PC-9 (cell line): ENCODE results near the gene TEX48. TPM values are rescaled to one million over a fixed set of nuclear protein-coding genes. Genes with fewer than 3 reads are reported as not detected.

Experiments used
- BruUV-seq: library from RNA; stranded (reverse); fragments of 400-500 nt; replicated peaks from 2 replicates; lab custom pipeline; 2021; lab: Mats Ljungman, UMichigan
- CTCF ChIA-PET: fragments of 300-600 bp; sonication (Branson Sonifier 250); formaldehyde crosslinking; loops from one replicate; lab custom pipeline; 2022; ENCODE audit warnings: antibody characterized with exemption; lab: Charles Lee
- POLR2A ChIA-PET: fragments of 300-600 bp; sonication (Branson Sonifier 250); formaldehyde crosslinking; loops from one replicate; lab custom pipeline; 2022; ENCODE audit warnings: antibody characterized with exemption; ENCODE audit not compliant: unreplicated experiment; lab: Charles Lee
- DNase-seq, 2 experiments: peaks; one replicate each; pipeline versions ENCODE4 v3.0.0 to v3.0.0-alpha.2; 2015 to 2022; ENCODE audit warnings: mixed read lengths in 1 of 2
- H2AFZ ChIP-seq: fragments of 200-600 bp; sonication (generic); 2 replicates; pipeline ENCODE4 v1.8.1; 2017; ENCODE audit warnings: antibody characterized with exemption
- H3F3A ChIP-seq: fragments of 200-600 bp; sonication (generic); 2 replicates; pipeline ENCODE4 v1.8.1; 2017; ENCODE audit warnings: antibody characterized with exemption, mild to moderate bottlenecking, low read depth; ENCODE audit not compliant: insufficient read depth
- H3K27ac ChIP-seq: fragments of 200-600 bp; sonication (generic); 2 replicates; pipeline ENCODE4 v1.6.1; 2016; ENCODE audit warnings: mixed run types
- H3K27me3 ChIP-seq: fragments of 200-600 bp; sonication (generic); 2 replicates; pipeline ENCODE4 v1.6.1; 2016; ENCODE audit warnings: low read depth, mixed run types; ENCODE audit not compliant: insufficient read depth
- H3K36me3 ChIP-seq: fragments of 200-600 bp; sonication (generic); 2 replicates; pipeline ENCODE4 v1.6.1; 2016; ENCODE audit warnings: low read depth, mixed run types
- H3K4me1 ChIP-seq: fragments of 200-600 bp; sonication (generic); replicated peaks from 2 replicates; pipeline ENCODE4 v1.6.1; 2016; ENCODE audit warnings: mixed run types; ENCODE audit not compliant: insufficient read depth
- H3K4me2 ChIP-seq: fragments of 200-600 bp; sonication (generic); 2 replicates; pipeline ENCODE4 v1.6.1; 2017; ENCODE audit warnings: mixed run types
- H3K4me3 ChIP-seq: fragments of 200-600 bp; sonication (generic); 2 replicates; pipeline ENCODE4 v1.6.1; 2016; ENCODE audit warnings: mixed run types
- H3K79me2 ChIP-seq: fragments of 200-600 bp; sonication (generic); 2 replicates; pipeline ENCODE4 v1.6.1; 2017; ENCODE audit warnings: low read depth, mixed run types
- H3K9me2 ChIP-seq: fragments of 200-600 bp; sonication (generic); 2 replicates; pipeline ENCODE4 v1.8.1; 2017; ENCODE audit warnings: mild to moderate bottlenecking; ENCODE audit not compliant: insufficient read depth
- H3K9me3 ChIP-seq: fragments of 200-600 bp; sonication (generic); 2 replicates; pipeline ENCODE4 v1.8.1; 2016; ENCODE audit warnings: low read depth; ENCODE audit not compliant: insufficient read depth
- H4K20me1 ChIP-seq: fragments of 200-600 bp; sonication (generic); 2 replicates; pipeline ENCODE4 v1.8.1; 2017; ENCODE audit not compliant: insufficient read depth
- CTCF ChIP-seq: fragments of 200-600 bp; sonication (generic); conservative IDR thresholded peaks from 2 replicates; pipeline ENCODE4 v1.6.1; 2017; ENCODE audit warnings: mixed run types, antibody characterized with exemption, mild to moderate bottlenecking, moderate library complexity
- EZH2 ChIP-seq: fragments of 200-600 bp; sonication (generic); IDR thresholded peaks from 2 replicates; pipeline ENCODE4 v1.8.0; 2017; ENCODE audit warnings: antibody characterized with exemption, low read depth
- intact Hi-C: fragments of 100-400 bp; cut with micrococcal nuclease; formaldehyde crosslinking; loops from one replicate; pipeline ENCODE4 v1.10.0; 2022; ENCODE audit not compliant: unreplicated experiment
- total RNA-seq: library from RNA; stranded (reverse); gene quantifications from 2 replicates; pipeline ENCODE4 v1.2.3, GENCODE V29; 2021

Gene TEX48
- total RNA-seq, 1 experiment from 2014 or later = not detected

- Histone ChIP-seq H3K36me3 (no peaks in the 10 kb centered on the region), H3K27ac (no peak overlapping the region), H3F3A (peaks cover 25% of the 10 kb centered on the region), H3K9me2 (no peaks in the 10 kb centered on the region), H2AFZ (no peak overlapping the region), H4K20me1 (no peaks in the 10 kb centered on the region), H3K79me2 (no peaks in the 10 kb centered on the region), H3K4me2 (no peak overlapping the region), H3K9me3 (no peaks in the 10 kb centered on the region), H3K4me3 (no peak overlapping the region), H3K4me1 (peaks cover 35% of the 10 kb centered on the region), H3K27me3 (no peaks in the 10 kb centered on the region)
- no TSS peak for BruUV-seq
- intact Hi-C loops = no loop called here
- no peak for DNase-seq
- POLR2A ChIA-PET = no interaction called here
- TF ChIP-seq CTCF (no peak), EZH2 (no peak)
- CTCF ChIA-PET = no interaction called here
Observed at GRCh38 chr9:114689813-114690212, 7.8 kb upstream of the TEX48 start.

GRCh38 chr9:114688909-114689610 lies 7.1 kb upstream of the TEX48 start:
- Histone ChIP-seq H3K4me3 (no peak overlapping the region), H3K27ac (no peak overlapping the region), H3K9me3 (0 out of 2 replicates have a peak, but pooled peaks cover 3% of the 10 kb centered on the region), H3K79me2 (no peaks in the 10 kb centered on the region), H3K27me3 (no peaks in the 10 kb centered on the region), H4K20me1 (no peaks in the 10 kb centered on the region), H3F3A (peaks cover 19% of the 10 kb centered on the region), H3K4me1 (peaks cover 28% of the 10 kb centered on the region), H2AFZ (no peak overlapping the region), H3K4me2 (no peak overlapping the region), H3K9me2 (no peaks in the 10 kb centered on the region), H3K36me3 (no peaks in the 10 kb centered on the region)
- TF ChIP-seq EZH2 (no peak), CTCF (no peak)
- intact Hi-C loops = no loop called here
- POLR2A ChIA-PET = interaction anchor here (0.7 kb wide), 1 partner anchor 1669 kb away, joined by 6 read pairs; no protein-coding TSS in a partner anchor
- no TSS peak for BruUV-seq
- DNase-seq = no peak
- CTCF ChIA-PET = interaction anchor here (0.6 kb wide), 1 partner anchor 854 kb away, joined by 6 read pairs; no protein-coding TSS in a partner anchor

- no peak for TF ChIP-seq CTCF
- TF ChIP-seq EZH2 = no peak
- ChIA-PET POLR2A (interaction anchor here (0.7 kb wide), 1 partner anchor 1670 kb away, joined by 6 read pairs; no protein-coding TSS in a partner anchor), CTCF (interaction anchor here (0.6 kb wide), 1 partner anchor 855 kb away, joined by 6 read pairs; no protein-coding TSS in a partner anchor)
- H3F3A ChIP-seq = peaks cover 16% of the 10 kb centered on the region
- 0 out of 2 replicates have a peak, but pooled peaks cover 4% of the 10 kb centered on the region for H3K9me3 ChIP-seq
- no TSS peak for BruUV-seq
- H2AFZ ChIP-seq = no peak overlapping the region
- no peaks in the 10 kb centered on the region for H3K27me3 ChIP-seq
- peaks cover 23% of the 10 kb centered on the region for H3K4me1 ChIP-seq
- H3K4me3 ChIP-seq = no peak overlapping the region
- H3K79me2 ChIP-seq = no peaks in the 10 kb centered on the region
- no peak overlapping the region for H3K27ac ChIP-seq
- intact Hi-C loops = no loop called here
- H3K36me3 ChIP-seq = no peaks in the 10 kb centered on the region
- H4K20me1 ChIP-seq = no peaks in the 10 kb centered on the region
- no peak for DNase-seq
- no peak overlapping the region for H3K4me2 ChIP-seq
- no peaks in the 10 kb centered on the region for H3K9me2 ChIP-seq
Observed at GRCh38 chr9:114688379-114688778, 6.4 kb upstream of the TEX48 start.
